HepG2 (cell line): ENCODE data around the gene POLR2H. TPM values are rescaled to one million over a fixed set of nuclear protein-coding genes. Genes with fewer than 3 reads are reported as not detected.
A peak's percentile ranks its signal among the peaks of the same experiment; 100 is the strongest.

Experiments used
- ATAC-seq: fragments of 200-7000 bp; cut with Tn5 transposase; 3 replicates; pipeline ENCODE4 v1.9.1; 2020; ENCODE audit warnings: mild to moderate bottlenecking, moderate library complexity
- BruUV-seq: library from RNA; stranded (reverse); fragments of 400-500 nt; replicated peaks from 2 replicates; lab custom pipeline; 2021; lab: Mats Ljungman, UMichigan
- CTCF ChIA-PET: fragments of 300-600 bp; formaldehyde crosslinking; extraction: SDS; loops from one replicate; lab custom pipeline; 2021; ENCODE audit warnings: low total read pairs, inconsistent platforms, low intra/inter-chr PET ratio; lab: Yijun Ruan, JAX
- POLR2A ChIA-PET: fragments of 350-600 bp; sonication (Branson Sonifier 250); formaldehyde crosslinking; loops from one replicate; lab custom pipeline; 2020; ENCODE audit warnings: antibody characterized with exemption, inconsistent platforms; lab: Yijun Ruan, JAX
- DNase-seq: peaks from one replicate; pipeline ENCODE4 v3.0.0-alpha.2; 2015; ENCODE audit warnings: low spot score
- FAIRE-seq: peaks from 3 replicates; lab custom pipeline; 2011; peaks lifted over from hg19 to GRCh38; lab: Jason Lieb, UNC
- H2AFZ ChIP-seq: one replicate; pipeline ENCODE4 v1.6.1; 2011; ENCODE audit warnings: low read length, inconsistent platforms
- H3K27ac ChIP-seq: fragments of 300-600 bp; 3 replicates; pipeline ENCODE4 v1.8.0; 2011; ENCODE audit warnings: mixed run types, mild to moderate bottlenecking, mixed read lengths, low read length, inconsistent platforms; ENCODE audit not compliant: insufficient read depth; ENCODE audit errors: extremely low read length
- H3K27me3 ChIP-seq, 2 experiments: fragments of 200-600 bp in 1 of 2; 2 replicates in 1 of 2; 3 replicates in 1 of 2; pipeline versions ENCODE4 v1.6.0 to v1.8.0; 2011; ENCODE audit warnings: low read length in 2 of 2, mild to moderate bottlenecking in 2 of 2, moderate library complexity in 2 of 2, inconsistent platforms in 1 of 2; ENCODE audit not compliant: insufficient read depth in 2 of 2, control insufficient read depth in 1 of 2
- H3K36me3 ChIP-seq, 2 experiments: fragments of 200-600 bp in 1 of 2; replicated peaks in 1 of 2; 2 replicates in 1 of 2; 3 replicates in 1 of 2; pipeline versions ENCODE4 v1.5.1 to v1.8.0; 2011; ENCODE audit warnings: low read length in 2 of 2, inconsistent platforms in 1 of 2; ENCODE audit not compliant: insufficient read depth in 2 of 2, control insufficient read depth in 1 of 2
- H3K4me1 ChIP-seq: 2 replicates; pipeline ENCODE4 v1.5.1; 2012; ENCODE audit warnings: low read length, inconsistent platforms; ENCODE audit not compliant: insufficient read depth
- H3K4me2 ChIP-seq: 2 replicates; pipeline ENCODE4 v1.6.0; 2011; ENCODE audit warnings: low read depth, low read length, inconsistent platforms
- H3K4me3 ChIP-seq, 3 experiments: fragments of 200-600 bp in 1 of 3; sonication (generic), shearing (Covaris generic) in 1 of 3; replicated peaks in 1 of 3; 2 replicates each; pipeline ENCODE4 v1.5.1; 2011 to 2016; ENCODE audit warnings: low read length in 3 of 3, inconsistent platforms in 2 of 3, low read depth in 2 of 3, mild to moderate bottlenecking in 2 of 3, control low read depth in 1 of 3, mixed read lengths in 1 of 3; ENCODE audit not compliant: insufficient read depth in 1 of 3
- H3K79me2 ChIP-seq: one replicate; pipeline ENCODE4 v1.6.1; 2011; ENCODE audit warnings: low read length, inconsistent platforms; ENCODE audit not compliant: insufficient read depth
- H3K9ac ChIP-seq: 2 replicates; pipeline ENCODE4 v1.6.0; 2011; ENCODE audit warnings: mild to moderate bottlenecking, low read depth, low read length, inconsistent platforms; ENCODE audit not compliant: insufficient read depth
- H3K9me3 ChIP-seq: 2 replicates; pipeline ENCODE4 v1.5.1; 2012; ENCODE audit warnings: mild to moderate bottlenecking, low read length
- H4K20me1 ChIP-seq: 2 replicates; pipeline ENCODE4 v1.6.0; 2011; ENCODE audit warnings: inconsistent platforms, mild to moderate bottlenecking, low read length, moderate library complexity; ENCODE audit not compliant: insufficient read depth
- ATF7-NPFF ChIP-seq: sonication (generic); formaldehyde crosslinking; IDR thresholded peaks from 2 replicates; pipeline ENCODE4 v1.8.1; 2023; ENCODE audit warnings: mild to moderate bottlenecking, low read depth, missing genetic modification reagents, moderate library complexity
- CSRNP2 ChIP-seq: sonication (generic); formaldehyde crosslinking; conservative IDR thresholded peaks from 2 replicates; pipeline ENCODE4 v1.8.0; 2022; ENCODE audit warnings: low read depth, missing genetic modification reagents
- ELK4 ChIP-seq: sonication (generic); formaldehyde crosslinking; IDR thresholded peaks from 2 replicates; pipeline ENCODE4 v1.9.0; 2021; ENCODE audit warnings: missing genetic modification reagents, borderline replicate concordance
- ETV5 ChIP-seq: IDR thresholded peaks from 2 replicates; pipeline ENCODE4 v1.6.1; 2018; ENCODE audit warnings: missing biosample characterization, missing genetic modification reagents, inconsistent platforms, borderline replicate concordance
- PRMT3 ChIP-seq: sonication (generic); formaldehyde crosslinking; IDR thresholded peaks from 2 replicates; pipeline ENCODE4 v1.8.1; 2022; ENCODE audit warnings: low read depth, mild to moderate bottlenecking, moderate library complexity, missing genetic modification reagents, borderline replicate concordance
- RBFOX2 ChIP-seq: fragments of 200-400 bp; formaldehyde crosslinking; IDR thresholded peaks from 2 replicates; pipeline ENCODE4 v1.6.1; 2017; ENCODE audit warnings: low read depth, mild to moderate bottlenecking, low read length
- ZEB1 ChIP-seq: IDR thresholded peaks from 2 replicates; pipeline ENCODE4 v1.6.1; 2012; ENCODE audit warnings: mild to moderate bottlenecking, low read depth, inconsistent platforms; ENCODE audit not compliant: insufficient replicate concordance
- ZNF138 ChIP-seq: sonication (generic); formaldehyde crosslinking; IDR thresholded peaks from 2 replicates; pipeline ENCODE4 v1.5.0; 2020; ENCODE audit warnings: mild to moderate bottlenecking, low read depth, missing genetic modification reagents
- ZNF644 ChIP-seq: IDR thresholded peaks from 2 replicates; pipeline ENCODE4 v1.6.1; 2016; ENCODE audit warnings: low read depth
- ZNF768 ChIP-seq: sonication (generic); formaldehyde crosslinking; IDR thresholded peaks from 2 replicates; pipeline ENCODE4 v1.4.0; 2020; ENCODE audit warnings: missing genetic modification reagents
- WGBS: methylation state at CpG from one replicate; pipeline ENCODE4 v1.1.6; 2017; ENCODE audit warnings: low lambda C conversion rate; 5-methylcytosine and 5-hydroxymethylcytosine counted together
- in situ Hi-C: cut with HindIII; loops from 2 replicates; pipeline ENCODE4 v1.10.0; 2017; ENCODE audit warnings: low pct_unique_long_range_greater_than_20kb; ENCODE audit not compliant: extremely low pct_ligation_motif_present
- intact Hi-C: fragments of 100-400 bp; cut with micrococcal nuclease; formaldehyde crosslinking; loops from one replicate; pipeline ENCODE4 v1.10.0; 2022; ENCODE audit not compliant: unreplicated experiment
- polyA plus RNA-seq, 8 experiments: library from polyadenylated mRNA; depleted of rRNA in 3 of 8; stranded (reverse) in 7 of 8; unstranded in 1 of 8; fragments of >200 nt; fragmentation: Illumina TruSeq in 4 of 8; extraction: Trizol in 4 of 8; gene quantifications; 2 replicates each; pipeline versions ENCODE4 v1.2.1 to v1.2.3, GENCODE V29; 2011 to 2016; ENCODE audit warnings: low read depth in 4 of 8, missing spikeins in 1 of 8, mixed read lengths in 1 of 8; ENCODE audit not compliant: insufficient read depth in 1 of 8
- total RNA-seq, 5 experiments: library from RNA; depleted of rRNA; stranded (reverse); fragments of >200 nt; fragmentation: Illumina TruSeq; extraction: Trizol; gene quantifications; 2 replicates each; pipeline ENCODE4 v1.2.3, GENCODE V29; 2016; ENCODE audit warnings: low read depth in 1 of 5

Gene POLR2H
- total and polyA plus RNA-seq, 2 of the 13 experiments (the other 11 are each of a cell fraction or from before 2014, with no cell fraction given): 118 to 194 TPM

- no peaks in the 10 kb centered on the region for H3K27me3 ChIP-seq
- no peak overlapping the region for H3K4me2 ChIP-seq
- BruUV-seq: no TSS peak
- CTCF ChIA-PET: no interaction called here
- no peak overlapping the region for H2AFZ ChIP-seq
- H3K36me3 ChIP-seq: peaks cover 12 to 35% of the 10 kb centered on the region in 2 experiments; a peak in 4 of 5 replicates
- WGBS: 97% methylated on average over 5 of the region's 37 CpGs
- ATAC-seq (no peak), DNase-seq (no peak), FAIRE-seq (no peak)
- intact Hi-C loops (no loop called here), in situ Hi-C loops (no loop called here)
- POLR2A ChIA-PET: no interaction called here
- no peaks in the 10 kb centered on the region for H3K79me2 ChIP-seq
- H4K20me1 ChIP-seq: no peaks in the 10 kb centered on the region
- TF ChIP-seq ELK4 (CRISPR knock-in tag) (no peak), ZNF768 (CRISPR knock-in tag) (peak; percentile 79; the same call in 1 of the 2 replicates), ZEB1 (no peak), ETV5 (CRISPR knock-in tag) (no peak), RBFOX2 (peak; percentile 44; the same call in 1 of the 2 replicates), CSRNP2 (CRISPR knock-in tag) (no peak), PRMT3 (CRISPR knock-in tag) (no peak), ATF7-NPFF (no peak), ZNF644 (CRISPR knock-in tag) (no peak), ZNF138 (CRISPR knock-in tag) (no peak)
- no peaks in the 10 kb centered on the region for H3K9me3 ChIP-seq
- no peak overlapping the region for H3K27ac ChIP-seq
- H3K9ac ChIP-seq: no peak overlapping the region
- H3K4me1 ChIP-seq: no peaks in the 10 kb centered on the region
- no peak overlapping the region for H3K4me3 ChIP-seq
These were observed 24.7 kb downstream of the POLR2H start for GRCh38 chr3:184386047-184386806.
